Hepatocyte (in vitro differentiated cells): Measurements from ENCODE around the gene SLAMF1.

Experiments used
- CTCF ChIP-seq: fragments of 200-600 bp; sonication (generic); IDR thresholded peaks from 2 replicates; pipeline ENCODE4 v1.5.1; 2016; ENCODE audit warnings: antibody characterized with exemption, mild to moderate bottlenecking; ENCODE audit not compliant: poor library complexity
- EZH2phosphoT487 ChIP-seq: fragments of 200-600 bp; sonication (generic); IDR thresholded peaks from one replicate; pipeline ENCODE4 v1.6.1; 2018; ENCODE audit warnings: antibody characterized with exemption, mild to moderate bottlenecking, low read depth, moderate library complexity; ENCODE audit not compliant: unreplicated experiment, severe bottlenecking

GRCh38 chr1:160567858-160568682 is 78.8 kb downstream of the SLAMF1 start:
- no peak for TF ChIP-seq EZH2phosphoT487
- TF ChIP-seq CTCF: no peak
